Stimulated activated CD8-positive, alpha-beta memory T cell treated with anti-CD3 and anti-CD28 coated beads, Interleukin-7, amount 100 ng/mL, for 24 hours (primary cell): ENCODE results near the gene ITGB7.

Experiments
- DNase-seq: peaks from one replicate; pipeline ENCODE4 v3.0.0-alpha.2; 2020; ENCODE audit warnings: low read depth

ITGB7 gene, protein sequence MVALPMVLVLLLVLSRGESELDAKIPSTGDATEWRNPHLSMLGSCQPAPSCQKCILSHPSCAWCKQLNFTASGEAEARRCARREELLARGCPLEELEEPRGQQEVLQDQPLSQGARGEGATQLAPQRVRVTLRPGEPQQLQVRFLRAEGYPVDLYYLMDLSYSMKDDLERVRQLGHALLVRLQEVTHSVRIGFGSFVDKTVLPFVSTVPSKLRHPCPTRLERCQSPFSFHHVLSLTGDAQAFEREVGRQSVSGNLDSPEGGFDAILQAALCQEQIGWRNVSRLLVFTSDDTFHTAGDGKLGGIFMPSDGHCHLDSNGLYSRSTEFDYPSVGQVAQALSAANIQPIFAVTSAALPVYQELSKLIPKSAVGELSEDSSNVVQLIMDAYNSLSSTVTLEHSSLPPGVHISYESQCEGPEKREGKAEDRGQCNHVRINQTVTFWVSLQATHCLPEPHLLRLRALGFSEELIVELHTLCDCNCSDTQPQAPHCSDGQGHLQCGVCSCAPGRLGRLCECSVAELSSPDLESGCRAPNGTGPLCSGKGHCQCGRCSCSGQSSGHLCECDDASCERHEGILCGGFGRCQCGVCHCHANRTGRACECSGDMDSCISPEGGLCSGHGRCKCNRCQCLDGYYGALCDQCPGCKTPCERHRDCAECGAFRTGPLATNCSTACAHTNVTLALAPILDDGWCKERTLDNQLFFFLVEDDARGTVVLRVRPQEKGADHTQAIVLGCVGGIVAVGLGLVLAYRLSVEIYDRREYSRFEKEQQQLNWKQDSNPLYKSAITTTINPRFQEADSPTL

DNA sequence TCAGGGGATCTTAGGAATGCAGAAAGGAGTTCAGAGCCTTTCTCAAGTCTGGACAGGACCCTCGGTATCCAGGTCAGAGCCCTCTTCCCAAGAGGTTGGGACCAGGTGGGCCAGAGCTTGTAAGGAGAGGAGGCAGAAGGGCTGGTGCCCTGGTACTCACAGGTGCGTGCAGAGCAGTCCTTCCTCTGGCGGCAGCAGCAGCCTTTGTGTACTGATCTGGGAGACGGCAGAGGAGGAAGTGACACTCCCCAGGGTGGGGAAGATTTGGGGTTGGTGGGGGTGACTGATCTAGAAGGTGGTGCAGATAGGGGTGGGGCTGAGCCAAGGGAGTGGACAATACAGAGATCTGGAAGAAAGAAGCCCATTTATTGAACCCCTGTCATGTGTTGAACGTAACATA is at the start of gene ITGB7:
Gene ITGB7 (minus strand): TSS at position 210 of the 400 bp plus-strand sequence. CDS start 6,808 bp downstream, outside the sequence.
- DNase-seq = no peak

DNA sequence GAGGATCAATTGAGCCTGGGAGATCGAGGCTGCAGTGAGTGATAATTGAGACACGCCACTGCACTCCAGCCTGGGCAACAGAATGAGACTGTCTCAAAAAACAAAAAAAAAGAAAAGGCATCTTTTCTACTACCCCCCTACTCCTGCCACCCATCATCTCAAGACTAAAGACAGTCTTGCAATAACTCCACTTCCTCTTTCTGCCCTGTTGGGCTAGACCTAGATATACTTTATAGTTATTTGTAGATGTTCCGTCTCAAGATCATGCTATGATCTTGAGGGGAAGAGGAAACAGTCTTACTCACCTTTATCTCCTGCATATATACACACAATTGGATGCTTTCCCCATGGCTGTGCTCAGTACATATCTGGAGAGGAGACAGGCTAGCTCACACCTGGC is 48.9 kb upstream of the ITGB7 start:
- no peak for DNase-seq

DNA sequence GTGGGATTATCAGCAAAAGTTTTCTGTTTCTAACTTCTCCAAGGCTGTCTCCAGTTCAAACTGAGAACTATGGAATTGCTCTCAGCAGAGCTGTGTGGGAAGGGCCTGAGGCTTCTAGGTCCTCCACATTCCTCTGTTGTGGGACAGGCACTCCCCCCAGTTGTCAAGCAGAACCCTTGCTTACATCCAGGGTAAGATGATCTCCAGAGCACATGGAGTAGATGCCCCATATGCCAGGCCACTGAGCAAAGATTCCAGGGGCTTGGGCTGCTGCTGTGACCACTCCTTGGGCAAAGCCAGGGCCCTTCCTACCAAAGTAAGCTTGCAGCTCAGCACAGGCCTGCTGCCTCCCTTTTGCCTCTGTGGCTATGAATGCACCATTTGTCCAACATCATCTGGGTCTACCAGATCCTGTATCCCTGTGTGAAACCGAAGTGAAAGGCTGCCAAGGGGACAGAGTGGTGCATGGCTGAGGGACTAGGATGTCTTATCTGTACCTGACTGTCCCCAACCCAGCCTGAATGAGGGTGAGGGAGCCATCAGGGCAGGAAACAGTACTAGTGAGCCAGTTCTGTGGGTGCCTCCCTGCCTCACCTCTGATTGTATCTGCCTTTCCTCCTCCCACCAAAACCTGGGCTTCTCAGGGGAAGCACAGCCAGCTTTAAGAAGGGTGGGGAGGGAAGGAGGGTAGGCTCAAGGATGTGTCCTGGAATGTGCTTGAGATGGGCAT is 47.9 kb upstream of the ITGB7 start:
- no peak for DNase-seq

DNA sequence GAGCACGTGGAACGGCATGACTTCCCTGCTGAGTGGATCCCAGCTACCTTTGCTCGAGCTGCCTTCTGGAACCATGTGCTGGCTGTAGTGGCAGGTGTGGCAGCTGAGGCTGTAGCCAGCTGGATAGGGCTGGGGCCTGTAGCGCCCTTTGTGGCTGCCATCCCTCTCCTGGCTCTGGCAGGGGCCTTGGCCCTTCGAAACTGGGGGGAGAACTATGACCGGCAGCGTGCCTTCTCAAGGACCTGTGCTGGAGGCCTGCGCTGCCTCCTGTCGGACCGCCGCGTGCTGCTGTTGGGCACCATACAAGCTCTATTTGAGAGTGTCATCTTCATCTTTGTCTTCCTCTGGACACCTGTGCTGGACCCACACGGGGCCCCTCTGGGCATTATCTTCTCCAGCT is 46.2 kb upstream of the ITGB7 start:
- DNase-seq = no peak

DNA sequence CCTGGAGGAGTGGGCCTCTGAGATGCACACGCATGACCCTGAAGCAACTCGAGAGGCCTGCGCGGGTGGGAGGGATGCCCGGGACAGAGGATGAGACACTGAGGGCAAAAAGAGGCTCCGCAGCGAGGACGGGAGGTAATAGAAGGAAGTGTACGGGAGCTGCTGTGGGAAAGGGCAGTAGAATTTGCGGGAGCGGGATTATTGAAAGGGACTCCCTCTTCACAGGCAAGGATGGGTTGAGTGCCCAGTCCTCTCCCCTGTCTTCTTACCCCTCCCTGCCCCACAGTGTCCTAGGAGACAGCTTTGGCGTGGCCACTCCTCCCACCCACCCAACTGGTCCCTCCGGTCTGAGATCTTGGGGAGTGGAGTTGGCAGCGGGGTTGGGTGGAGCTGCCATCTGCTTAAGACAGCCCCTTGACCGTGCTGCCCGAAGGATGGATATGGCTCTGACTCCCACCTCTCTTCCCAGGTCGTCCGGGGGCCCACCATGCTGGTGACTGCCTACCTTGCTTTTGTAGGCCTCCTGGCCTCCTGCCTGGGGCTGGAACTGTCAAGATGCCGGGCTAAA is 45.4 kb upstream of the ITGB7 start:
- DNase-seq = no peak

DNA sequence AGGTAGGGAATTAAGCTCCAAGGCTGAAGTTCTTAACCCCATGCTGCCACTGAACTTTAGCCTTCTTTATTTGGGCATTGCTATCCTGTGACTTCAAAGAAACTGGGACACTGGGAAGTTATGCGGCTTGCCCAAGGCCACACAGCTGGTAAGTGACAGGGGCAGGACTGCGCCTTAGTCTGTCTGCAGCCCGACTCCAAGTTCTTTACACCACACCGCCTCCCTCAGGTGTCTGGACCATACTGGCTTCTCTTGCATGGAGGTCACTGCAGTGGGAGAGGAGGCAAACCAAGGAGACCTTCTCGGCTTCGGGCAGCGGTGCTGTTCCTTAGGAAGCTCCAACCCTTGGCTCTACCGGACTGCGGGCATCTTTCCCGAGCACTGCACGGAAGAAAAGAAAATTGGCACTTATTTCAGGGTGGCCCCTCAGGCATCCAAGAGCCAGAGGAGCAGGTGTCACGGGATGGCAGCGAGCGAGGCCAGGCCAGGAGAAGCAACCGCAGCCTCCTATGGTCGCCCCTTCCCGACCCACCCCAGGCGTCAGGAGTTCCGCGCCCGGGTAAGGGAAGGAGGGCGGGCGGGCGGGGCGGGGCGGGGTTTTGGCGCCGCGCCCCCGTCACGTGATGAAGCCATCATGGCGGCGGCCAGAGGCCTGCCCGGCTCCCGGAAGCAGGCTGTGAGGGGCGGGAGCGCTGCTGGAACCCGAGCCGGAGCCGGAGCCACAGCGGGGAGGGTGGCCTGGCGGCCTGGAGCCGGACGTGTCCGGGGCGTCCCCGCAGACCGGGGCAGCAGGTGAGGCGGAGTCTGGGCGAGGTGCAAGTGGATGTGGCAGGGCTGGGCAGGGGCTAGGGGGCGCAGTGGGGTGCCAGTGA is 44.7 kb upstream of the ITGB7 start:
- DNase-seq = peak; percentile 36

DNA sequence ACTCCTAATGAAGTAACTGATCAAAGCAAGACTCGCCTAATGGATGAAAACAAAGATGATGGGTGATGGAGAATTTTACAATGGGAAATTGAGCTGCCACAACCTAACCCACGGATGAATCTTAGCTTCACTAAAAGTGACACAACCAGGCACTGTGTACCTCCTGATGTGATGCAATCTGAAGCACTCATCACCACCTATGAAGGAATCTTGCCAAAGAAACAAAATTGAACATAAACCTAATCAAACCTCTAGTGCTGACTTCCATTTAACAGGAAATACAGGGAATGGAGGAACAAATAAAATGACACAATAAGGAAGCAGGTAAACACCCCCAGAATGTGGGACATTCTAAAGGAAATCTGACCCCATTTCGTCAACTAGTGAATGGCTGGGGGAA is 38.2 kb upstream of the ITGB7 start:
- DNase-seq = no peak

DNA sequence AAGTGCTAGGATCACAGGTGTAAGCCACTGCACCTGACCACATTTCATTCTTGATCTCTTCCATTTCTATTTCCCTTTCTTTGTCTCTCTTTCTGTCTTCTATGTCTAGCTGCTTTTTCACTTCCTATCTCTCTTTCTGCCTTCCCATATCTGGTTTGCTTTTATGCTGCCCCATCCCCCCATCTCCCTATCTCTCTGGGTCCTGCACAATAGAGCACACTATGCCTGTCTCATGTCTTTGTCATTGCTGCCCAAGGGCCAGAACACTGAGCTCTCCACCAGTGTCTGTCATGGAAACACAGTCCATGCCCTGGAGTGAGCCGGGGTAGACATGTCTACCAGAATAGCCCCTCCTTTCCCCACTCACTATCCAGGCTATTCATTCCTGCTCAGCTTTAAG is 37.3 kb upstream of the ITGB7 start:
- no peak for DNase-seq

DNA sequence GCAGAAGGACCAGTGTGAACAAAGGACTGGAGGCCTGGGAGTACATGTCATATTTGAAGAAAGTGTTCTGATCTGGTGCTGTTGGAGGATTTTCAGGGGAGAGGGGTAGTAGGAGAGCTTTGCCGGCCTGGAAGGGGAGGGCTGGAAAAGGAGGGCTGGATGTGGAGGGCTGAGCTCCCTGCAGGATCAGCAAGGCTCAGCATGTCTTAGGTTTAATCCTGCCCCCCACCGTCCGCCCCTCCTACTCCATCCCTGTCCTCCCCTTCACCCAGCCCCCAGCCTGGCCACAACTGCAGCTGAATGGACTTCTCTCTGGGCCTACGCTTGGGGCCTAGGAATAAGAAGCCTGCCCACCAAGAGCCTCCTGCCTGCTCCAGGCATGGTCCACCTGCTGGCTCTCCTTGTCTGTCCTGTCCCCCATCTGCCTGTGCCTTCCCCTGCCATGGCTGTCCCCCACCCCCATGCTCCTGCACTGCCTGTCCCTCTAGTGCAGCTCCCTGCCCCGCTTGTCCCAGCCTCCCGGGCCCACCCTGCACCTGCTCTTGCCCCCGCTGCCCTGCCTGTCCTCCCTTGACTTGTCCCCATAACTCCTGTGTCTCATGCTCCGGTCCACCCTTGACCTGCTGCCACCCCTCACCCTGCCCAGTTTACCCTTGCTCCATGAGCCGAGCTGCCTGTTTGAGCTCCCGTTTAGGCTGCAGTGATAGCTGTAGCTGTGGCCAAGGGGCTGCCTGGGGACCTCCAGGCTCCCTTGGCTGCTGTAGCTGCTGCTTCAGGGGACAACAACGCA is 34.8 kb upstream of the ITGB7 start:
- no peak for DNase-seq

DNA sequence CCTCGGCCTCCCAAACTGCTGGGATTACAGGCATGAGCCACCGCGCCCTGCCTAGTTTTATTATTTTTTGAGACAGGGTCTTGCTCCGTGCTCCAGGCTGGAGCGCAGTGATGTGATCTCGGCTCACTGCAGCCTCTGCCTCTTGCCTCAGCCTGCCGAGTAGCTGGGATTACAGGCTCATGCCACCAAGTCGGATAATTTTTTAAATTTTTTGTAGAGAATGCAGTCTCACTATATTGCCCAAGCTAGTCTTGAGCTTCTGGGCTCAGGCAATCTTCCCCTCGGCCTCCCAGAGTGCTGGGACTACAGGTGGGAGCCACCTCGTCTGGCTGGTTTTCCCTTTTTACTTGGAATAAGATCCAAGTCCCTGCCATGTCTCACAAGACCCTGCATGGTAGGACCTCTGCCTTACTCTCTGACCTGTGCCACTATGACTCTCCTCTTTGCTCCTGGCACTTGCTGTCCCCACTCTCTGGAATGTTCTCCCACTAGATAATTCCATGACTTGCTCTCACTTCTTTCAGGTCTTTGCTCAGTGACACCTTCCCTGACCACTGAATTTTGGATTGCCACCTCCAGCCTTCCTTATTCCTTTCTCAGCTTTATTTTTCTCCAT is 32.7 kb upstream of the ITGB7 start:
- no peak for DNase-seq

DNA sequence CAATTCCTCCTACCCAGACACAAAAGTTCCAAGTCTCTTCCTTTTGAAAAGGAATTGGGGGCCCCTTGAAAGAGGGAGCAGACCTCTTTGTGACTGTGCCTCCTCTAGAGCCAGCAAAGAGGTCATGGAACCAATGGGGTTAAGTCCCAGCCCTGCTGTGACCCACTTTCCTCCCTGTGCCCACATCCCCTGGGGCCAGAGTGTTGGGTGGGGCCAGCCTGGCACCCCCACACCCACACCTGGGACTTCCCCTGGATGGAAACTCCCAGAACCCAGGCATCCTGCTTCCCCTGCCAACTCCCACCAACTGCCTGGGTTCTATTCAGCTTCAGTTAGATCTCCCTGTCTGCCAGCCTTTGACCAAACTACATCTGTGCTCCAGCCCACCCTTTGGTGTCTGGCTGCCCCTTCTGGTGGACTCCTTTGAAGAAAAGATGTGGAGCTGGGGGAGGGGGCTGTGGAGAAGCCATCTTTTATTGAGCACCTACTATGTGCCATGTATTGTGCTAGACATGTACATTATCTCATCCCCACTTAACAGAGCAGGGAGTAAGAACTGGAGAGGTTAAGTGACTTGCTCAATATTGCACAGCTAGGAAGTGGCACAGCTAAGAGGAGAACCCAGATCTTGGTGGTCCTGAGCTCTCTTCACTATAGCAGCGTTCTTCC is 29.5 kb upstream of the ITGB7 start:
- no peak for DNase-seq

DNA sequence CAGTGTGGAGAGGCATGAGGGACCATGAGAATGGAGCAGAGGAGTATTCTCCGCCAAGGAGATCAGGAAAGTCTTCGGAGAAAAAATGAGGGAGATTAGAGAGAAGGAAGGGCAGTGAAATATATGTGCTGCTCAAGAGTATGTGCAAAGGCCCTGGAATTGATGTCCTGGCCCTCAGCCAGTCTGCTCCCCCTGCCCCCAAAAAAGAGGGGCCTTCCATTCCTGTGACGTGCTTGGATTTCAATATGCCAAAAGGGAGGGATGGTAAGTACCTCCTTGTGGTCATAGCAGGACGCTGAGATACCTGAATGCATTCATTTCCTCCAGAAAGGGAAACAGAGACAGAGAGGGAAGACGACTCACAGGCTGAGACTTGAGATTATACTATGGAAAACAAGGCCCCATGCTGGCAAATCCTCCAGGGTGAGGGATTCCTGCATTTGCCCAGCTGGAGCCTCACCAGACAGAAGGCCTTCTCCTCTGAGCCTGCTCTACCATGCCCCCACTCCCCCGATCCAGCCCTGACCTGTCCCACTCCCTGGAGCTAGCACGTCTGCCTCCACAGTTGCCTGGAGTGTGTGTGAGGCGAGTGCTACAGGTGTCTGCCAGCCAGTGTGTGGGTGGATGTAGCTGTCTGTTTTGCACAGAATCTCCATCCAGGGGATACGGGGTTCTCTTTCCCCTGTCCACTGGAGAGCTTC is 28.8 kb upstream of the ITGB7 start:
- no peak for DNase-seq

DNA sequence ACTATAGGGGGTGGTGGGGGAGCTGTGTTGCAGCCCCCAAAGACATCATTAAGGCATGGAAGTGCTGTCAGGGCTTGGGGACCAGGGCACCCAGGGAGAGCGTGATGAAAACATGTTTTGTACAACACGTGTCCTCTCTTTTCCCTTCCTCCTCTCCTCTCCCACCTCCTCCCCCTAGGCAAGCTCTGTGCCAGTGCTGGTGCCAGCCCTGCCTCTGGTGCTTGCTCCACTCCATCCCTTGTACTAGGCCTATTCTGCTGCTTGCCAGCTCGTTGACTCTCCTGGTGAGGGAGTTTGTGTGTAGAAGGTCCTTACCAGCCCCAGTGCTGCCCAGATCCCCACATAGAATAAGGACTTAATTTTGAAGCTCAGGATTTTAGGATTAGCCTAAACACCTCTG is 28.1 kb upstream of the ITGB7 start:
- no peak for DNase-seq

DNA sequence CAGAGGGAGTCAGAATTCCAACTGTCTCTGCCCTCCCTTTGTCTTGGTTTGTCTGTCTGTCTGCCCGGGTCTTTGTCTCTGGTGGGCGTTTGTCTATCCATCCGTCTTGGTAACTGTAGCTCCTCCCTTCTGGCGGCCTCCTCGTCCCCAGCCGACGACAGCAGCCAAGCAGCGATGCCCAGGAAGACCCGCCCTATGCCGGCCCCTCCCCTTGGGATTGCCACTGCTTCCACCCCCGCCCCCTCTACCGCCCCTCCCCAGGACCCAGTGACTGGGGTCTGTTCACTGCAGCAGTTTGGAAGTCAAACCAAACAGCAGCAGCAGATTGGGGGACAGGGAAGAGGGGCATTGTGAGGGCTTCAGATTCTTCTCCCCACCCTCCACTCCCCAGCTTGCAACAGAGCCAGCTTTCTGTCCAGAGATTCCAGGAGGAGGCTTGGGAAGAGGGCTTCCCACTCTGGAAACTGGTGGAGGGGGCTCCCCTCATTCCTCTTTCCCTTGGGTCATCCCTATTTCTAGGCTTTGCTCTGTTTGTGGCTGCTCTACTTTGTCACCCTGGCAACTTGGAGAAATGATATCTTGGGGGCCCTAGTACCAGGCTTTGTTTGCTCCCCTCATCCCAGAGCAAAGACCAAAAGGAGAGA is 27.3 kb upstream of the ITGB7 start:
- no peak for DNase-seq

DNA sequence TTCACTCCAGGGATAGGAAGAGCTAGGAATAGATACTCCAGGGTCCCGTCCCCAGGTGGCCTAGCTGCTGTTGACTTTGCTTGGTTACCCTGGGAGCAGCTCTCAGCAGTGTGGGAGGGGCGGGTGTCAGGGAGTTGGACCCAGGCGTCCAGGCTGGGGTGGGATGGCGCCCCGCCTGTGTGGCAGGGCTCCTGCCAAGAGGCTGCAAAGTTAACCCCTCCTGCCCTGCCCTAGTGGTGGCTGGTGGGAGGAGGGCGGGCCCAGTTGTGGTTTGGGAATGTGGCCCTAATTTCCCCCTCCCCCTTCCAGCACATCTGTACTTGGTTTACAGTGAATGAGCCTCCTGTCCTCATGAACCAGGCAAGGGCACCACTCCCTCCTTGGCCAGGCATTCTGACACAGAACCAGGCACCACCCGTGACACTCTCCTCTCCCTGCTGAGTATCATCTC is 26.6 kb upstream of the ITGB7 start:
- no peak for DNase-seq

DNA sequence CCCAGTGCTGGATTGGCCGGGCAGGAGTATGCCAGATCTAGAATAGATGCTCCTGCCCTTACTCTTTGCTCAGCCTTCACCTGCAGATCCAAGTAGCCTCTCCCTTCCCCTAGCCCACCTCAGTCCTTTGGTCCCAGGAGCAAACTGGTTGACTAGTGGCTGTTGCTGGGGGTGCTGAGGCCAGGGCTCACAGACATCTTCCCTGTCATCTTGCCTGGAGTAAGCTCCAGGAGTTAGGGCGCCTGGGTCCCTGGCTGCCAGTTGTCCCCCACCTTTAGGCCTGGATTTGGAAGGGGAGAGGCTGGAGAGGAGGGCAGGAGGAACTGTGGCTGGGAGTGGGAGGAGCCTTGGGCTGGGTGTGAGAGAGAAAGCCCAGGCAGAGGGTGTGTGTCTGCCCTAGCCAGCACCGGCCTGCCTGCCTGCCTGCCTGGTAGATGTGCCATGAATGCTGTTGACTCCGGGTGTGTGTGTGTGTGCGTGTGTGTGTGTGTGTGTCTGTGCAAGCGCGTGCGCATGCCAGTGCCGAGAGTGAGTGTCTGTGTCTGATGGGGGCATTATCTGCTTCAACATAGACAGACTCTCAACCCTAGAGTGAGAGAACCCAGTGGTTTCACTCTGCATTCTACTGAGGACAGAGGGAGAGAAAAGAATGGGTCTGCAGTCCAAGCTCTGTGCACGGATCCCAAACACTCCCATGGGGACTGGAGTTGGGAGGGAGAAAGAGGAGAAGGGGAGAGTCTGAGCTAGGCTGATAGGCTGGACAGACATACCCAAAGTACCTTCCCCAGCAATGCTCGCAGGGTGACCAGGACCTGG is 25.8 kb upstream of the ITGB7 start:
- no peak for DNase-seq

DNA sequence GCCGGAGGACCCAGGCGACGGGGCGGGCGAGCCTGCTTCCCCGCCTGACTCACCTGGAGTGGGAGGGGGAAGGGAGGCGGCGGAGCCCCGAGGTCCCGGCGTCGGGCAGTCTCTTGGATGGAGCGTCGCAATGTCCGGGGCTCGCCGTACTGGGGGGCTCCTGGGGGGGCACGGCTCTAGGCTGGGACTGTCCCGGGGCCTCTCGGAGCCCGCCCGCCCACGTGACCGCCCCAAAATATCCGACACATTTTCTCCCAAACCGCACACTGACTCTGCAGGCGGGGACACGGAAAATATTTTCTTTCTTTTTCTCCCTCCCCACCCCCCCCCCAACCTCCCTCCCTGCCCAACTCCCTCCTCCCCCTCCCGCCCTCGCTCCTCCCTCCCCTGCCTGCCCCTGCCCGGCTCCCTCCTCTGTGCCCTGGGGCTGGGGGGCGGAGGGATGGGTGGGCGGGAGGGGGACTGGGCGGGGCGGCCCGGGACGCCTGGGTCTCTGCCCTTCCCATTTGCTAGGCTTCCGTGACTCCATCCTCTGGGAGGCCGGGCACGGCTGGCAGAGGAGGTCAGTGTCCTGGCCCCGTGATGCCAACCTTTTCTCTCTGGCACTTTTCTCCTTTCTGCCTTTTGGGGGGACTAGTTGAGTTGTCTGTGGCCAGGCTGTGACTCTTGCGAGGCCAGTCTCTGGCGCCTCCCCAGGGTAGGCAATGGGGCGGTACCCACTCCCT is 25.0 kb upstream of the ITGB7 start, which contains the start of gene RARG:
Gene RARG (minus strand): TSS at position 289 of the 725 bp plus-strand sequence. CDS start 4,664 bp downstream, outside the sequence.
- DNase-seq = no peak
